Activated CD8-positive, alpha-beta T cell treated with anti-CD3 and anti-CD28 coated beads for 36 hours (primary cell): ENCODE data around the gene CAPN2. TPM values are rescaled to one million over a fixed set of nuclear protein-coding genes. Genes with fewer than 3 reads are reported as not detected.
A peak's percentile ranks its signal among the peaks of the same experiment; 100 is the strongest.

Source experiments
- ATAC-seq: fragments of 200-7000 bp; cut with Tn5 transposase; one replicate; pipeline ENCODE4 v1.10.0; 2021; ENCODE audit warnings: mild to moderate bottlenecking, moderate library complexity
- CTCF ChIA-PET: fragments of 350-600 bp; sonication (Branson Sonifier 250); formaldehyde crosslinking; loops from one replicate; lab custom pipeline; 2021; ENCODE audit warnings: antibody characterized with exemption; lab: Charles Lee
- POLR2A ChIA-PET: fragments of 350-600 bp; sonication (Branson Sonifier 250); formaldehyde crosslinking; loops from one replicate; lab custom pipeline; 2021; ENCODE audit warnings: antibody characterized with exemption; lab: Charles Lee
- DNase-seq: peaks from one replicate; pipeline ENCODE4 v3.0.0-alpha.2; 2020
- H3K27ac Mint-ChIP-seq: one replicate; pipeline ENCODE4 v1.8.0; 2021; ENCODE audit warnings: mild to moderate bottlenecking, mixed read lengths
- H3K27me3 Mint-ChIP-seq: one replicate; pipeline ENCODE4 v1.8.0; 2021; ENCODE audit warnings: mixed read lengths
- H3K36me3 Mint-ChIP-seq: one replicate; pipeline ENCODE4 v1.8.0; 2021; ENCODE audit warnings: low read depth, mixed read lengths
- H3K4me1 Mint-ChIP-seq: one replicate; pipeline ENCODE4 v1.8.0; 2021; ENCODE audit warnings: low read depth, mixed read lengths
- H3K4me3 Mint-ChIP-seq: one replicate; pipeline ENCODE4 v1.8.0; 2021; ENCODE audit warnings: mild to moderate bottlenecking, moderate library complexity, mixed read lengths
- H3K9me3 Mint-ChIP-seq: one replicate; pipeline ENCODE4 v1.8.0; 2021; ENCODE audit warnings: mixed read lengths
- intact Hi-C: fragments of 100-400 bp; cut with micrococcal nuclease; formaldehyde crosslinking; loops from one replicate; pipeline ENCODE4 v1.10.0; 2022
- total RNA-seq, 2 experiments: library from RNA; stranded (reverse); gene quantifications; one replicate each; pipeline ENCODE4 v1.2.3, GENCODE V29; 2021
- TF ChIP-seq, protein P1 (sequence below): fragments of 200-600 bp; IDR thresholded peaks from one replicate; pipeline ENCODE4 v1.8.0; 2022; ENCODE audit warnings: antibody characterized with exemption, mild to moderate bottlenecking

CAPN2 gene
- total RNA-seq, 2 experiments from 2014 or later, result 31.5 to 33.6 TPM

DNA sequence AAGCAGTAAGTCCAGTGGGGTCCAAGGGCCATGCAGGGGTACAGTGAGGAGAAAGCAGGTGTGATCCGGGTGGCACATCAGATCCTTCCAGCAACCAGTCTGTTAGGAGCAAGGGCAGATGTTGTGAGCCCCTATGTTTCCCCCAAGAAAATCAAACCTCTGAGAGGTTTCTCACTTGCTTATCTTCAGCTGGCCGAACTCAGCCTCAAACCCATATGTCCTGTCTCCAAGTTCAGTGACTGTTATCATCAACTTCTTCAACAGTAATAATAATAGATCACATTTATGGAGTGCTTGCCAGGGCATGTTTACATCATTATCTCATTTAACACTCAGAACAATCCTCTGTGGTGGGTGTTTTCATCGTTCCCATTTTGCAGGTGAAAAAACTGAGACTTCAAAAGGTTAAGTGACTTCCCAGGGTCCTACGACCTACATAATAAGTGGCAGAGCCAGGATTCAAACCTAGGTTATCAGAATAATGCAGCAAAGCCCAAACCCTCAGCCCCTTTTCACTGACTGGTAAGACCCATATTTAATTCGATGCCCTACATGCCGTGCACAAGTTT, 3.3 kb downstream of the CAPN2 start:
- no peak for ATAC-seq
- Mint-ChIP-seq H3K27me3 (no peaks in the 10 kb centered on the region), H3K4me3 (peak overlapping the region; percentile 8), H3K4me1 (peaks cover 67% of the 10 kb centered on the region), H3K9me3 (no peaks in the 10 kb centered on the region), H3K27ac (peak overlapping the region; percentile 85), H3K36me3 (peaks cover 16% of the 10 kb centered on the region)
- no peak for DNase-seq
- POLR2A ChIA-PET, result interaction anchor here (0.8 to 1.5 kb wide), 2 partner anchors 11 to 18 kb away, joined by 4 to 7 read pairs; no protein-coding TSS in a partner anchor
- TF ChIP-seq, protein P1, sequence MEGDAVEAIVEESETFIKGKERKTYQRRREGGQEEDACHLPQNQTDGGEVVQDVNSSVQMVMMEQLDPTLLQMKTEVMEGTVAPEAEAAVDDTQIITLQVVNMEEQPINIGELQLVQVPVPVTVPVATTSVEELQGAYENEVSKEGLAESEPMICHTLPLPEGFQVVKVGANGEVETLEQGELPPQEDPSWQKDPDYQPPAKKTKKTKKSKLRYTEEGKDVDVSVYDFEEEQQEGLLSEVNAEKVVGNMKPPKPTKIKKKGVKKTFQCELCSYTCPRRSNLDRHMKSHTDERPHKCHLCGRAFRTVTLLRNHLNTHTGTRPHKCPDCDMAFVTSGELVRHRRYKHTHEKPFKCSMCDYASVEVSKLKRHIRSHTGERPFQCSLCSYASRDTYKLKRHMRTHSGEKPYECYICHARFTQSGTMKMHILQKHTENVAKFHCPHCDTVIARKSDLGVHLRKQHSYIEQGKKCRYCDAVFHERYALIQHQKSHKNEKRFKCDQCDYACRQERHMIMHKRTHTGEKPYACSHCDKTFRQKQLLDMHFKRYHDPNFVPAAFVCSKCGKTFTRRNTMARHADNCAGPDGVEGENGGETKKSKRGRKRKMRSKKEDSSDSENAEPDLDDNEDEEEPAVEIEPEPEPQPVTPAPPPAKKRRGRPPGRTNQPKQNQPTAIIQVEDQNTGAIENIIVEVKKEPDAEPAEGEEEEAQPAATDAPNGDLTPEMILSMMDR, result no peak
- CTCF ChIA-PET, result interaction anchor here (1.6 to 6.6 kb wide), 3 partner anchors 17 to 34 kb away, joined by 4 to 60 read pairs (median 9); no protein-coding TSS in a partner anchor
- intact Hi-C loops, result no loop called here

DNA sequence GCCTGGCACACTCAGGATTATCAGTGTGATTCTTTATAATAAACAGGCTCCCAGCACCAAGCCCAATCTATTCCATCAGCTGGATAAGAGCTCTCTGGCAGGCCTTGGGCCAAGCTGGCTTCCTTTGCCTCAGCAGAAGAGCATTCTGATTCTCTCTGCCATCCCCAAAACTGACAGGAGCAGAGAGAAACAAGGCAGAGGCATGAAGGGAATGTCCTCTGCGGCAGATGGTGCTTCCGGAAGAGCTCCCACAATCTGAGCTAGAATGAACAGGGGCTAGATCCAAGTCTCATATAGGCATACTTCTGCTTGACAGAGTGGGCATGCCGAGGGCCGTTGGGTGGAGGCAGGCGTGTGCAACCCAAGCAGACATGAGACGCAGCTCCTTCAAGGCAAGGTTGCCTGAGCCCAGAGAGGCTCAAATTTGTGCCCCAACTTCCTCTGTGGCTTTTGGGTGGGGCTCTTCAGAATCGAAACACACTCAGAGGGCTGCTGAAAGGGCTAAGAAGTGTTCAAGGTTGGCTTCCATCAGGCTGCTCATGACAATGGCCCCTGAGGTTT, 4.0 kb downstream of the CAPN2 start:
- peak overlapping the region; percentile 53 for H3K4me3 Mint-ChIP-seq
- TF ChIP-seq, protein P1, result no peak
- peak; percentile 73 for DNase-seq
- intact Hi-C loops, result no loop called here
- POLR2A ChIA-PET, result interaction anchor here (0.7 to 1.5 kb wide), 3 partner anchors 11 to 276 kb away, joined by 3 to 7 read pairs (median 4); no protein-coding TSS in a partner anchor
- ATAC-seq, result peak; percentile 68
- no peaks in the 10 kb centered on the region for H3K9me3 Mint-ChIP-seq
- peaks cover 19% of the 10 kb centered on the region for H3K36me3 Mint-ChIP-seq
- CTCF ChIA-PET, result interaction anchor here (1.2 to 6.6 kb wide), 4 partner anchors 9 to 33 kb away, joined by 4 to 60 read pairs (median 6); no protein-coding TSS in a partner anchor
- no peaks in the 10 kb centered on the region for H3K27me3 Mint-ChIP-seq
- peak overlapping the region; percentile 85 for H3K27ac Mint-ChIP-seq
- H3K4me1 Mint-ChIP-seq, result peaks cover 68% of the 10 kb centered on the region

DNA sequence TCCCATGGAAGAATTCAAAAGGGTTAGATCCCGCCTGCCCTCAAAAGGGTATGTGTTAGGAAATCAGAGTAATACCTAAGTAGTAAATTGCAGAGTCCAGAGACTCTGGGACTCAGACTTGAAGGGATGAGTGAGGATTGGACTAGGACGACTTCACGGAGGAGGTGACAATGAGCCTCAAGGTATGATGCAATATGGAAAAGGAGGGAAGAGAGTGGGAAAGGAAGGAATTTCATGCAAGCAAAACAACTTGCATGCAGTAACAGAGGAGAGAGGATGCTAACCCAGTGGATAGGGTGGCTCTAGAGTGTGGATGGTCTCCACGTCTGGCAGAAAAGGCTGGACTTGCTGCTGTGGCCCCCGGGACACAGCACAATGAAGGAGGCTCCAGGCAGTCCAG, 4.8 kb downstream of the CAPN2 start:
- CTCF ChIA-PET, result interaction anchor here (1.2 to 6.6 kb wide), 4 partner anchors 9 to 33 kb away, joined by 4 to 60 read pairs (median 6); no protein-coding TSS in a partner anchor
- no peaks in the 10 kb centered on the region for H3K27me3 Mint-ChIP-seq
- ATAC-seq (no peak), DNase-seq (no peak)
- no peaks in the 10 kb centered on the region for H3K9me3 Mint-ChIP-seq
- H3K36me3 Mint-ChIP-seq, result peaks cover 23% of the 10 kb centered on the region
- peak overlapping the region; percentile 53 for H3K4me3 Mint-ChIP-seq
- TF ChIP-seq, protein P1, result no peak
- POLR2A ChIA-PET, result interaction anchor here (0.7 to 1.1 kb wide), 2 partner anchors 12 to 275 kb away, joined by 3 read pairs; no protein-coding TSS in a partner anchor
- peak overlapping the region; percentile 85 for H3K27ac Mint-ChIP-seq
- H3K4me1 Mint-ChIP-seq, result peaks cover 70% of the 10 kb centered on the region
- intact Hi-C loops, result no loop called here

DNA sequence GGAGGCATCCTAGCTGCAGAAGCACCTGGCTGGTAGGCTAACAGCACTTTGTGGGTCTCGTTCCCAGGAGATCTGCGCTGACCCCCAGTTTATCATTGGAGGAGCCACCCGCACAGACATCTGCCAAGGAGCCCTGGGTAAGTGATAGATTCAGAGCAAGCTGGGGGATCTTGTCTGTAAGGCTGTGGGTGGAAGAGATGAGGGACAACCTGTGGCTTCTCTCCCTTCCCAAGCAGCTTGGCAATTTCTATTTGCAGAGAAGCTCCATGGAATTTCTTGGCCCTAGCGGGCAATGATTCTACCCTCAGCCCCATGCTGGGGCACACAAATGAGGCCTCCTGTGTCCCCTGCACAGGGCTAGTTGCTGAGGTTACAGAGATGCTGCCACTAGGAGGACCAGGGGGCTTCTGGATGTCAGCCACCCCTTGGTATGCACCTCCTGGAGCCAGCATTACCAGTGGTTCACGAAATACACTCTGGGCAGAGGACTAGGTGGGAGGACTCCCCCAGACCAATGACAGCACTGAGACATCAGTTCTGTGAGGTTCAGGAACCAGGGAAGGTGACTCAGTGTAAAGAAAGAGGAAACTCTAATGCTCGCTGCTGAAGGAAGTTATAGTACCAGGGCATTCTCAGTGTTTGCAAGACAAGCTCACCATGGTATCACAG, 5.5 kb downstream of the CAPN2 start:
- H3K4me1 Mint-ChIP-seq, result peaks cover 73% of the 10 kb centered on the region

More for the DNA sequence above, 5.5 kb downstream of the CAPN2 start:
- TF ChIP-seq, protein P1, result no peak
- DNase-seq (peak; percentile 39), ATAC-seq (peak; percentile 52)
- Mint-ChIP-seq H3K27ac (peak overlapping the region; percentile 34), H3K4me3 (no peak overlapping the region), H3K9me3 (no peaks in the 10 kb centered on the region), H3K36me3 (peaks cover 23% of the 10 kb centered on the region), H3K27me3 (no peaks in the 10 kb centered on the region)
- POLR2A ChIA-PET, result interaction anchor here (0.8 to 1.1 kb wide), 2 partner anchors 11 to 129 kb away, joined by 3 to 4 read pairs; no protein-coding TSS in a partner anchor
- intact Hi-C loops, result no loop called here
- CTCF ChIA-PET, result interaction anchor here (0.6 to 6.6 kb wide), 6 partner anchors 14 to 339 kb away, joined by 3 to 60 read pairs (median 3); no protein-coding TSS in a partner anchor
